GM13976 (cell line): ENCODE results near the gene CSNK1D.
"Not testable (repeated sequence)": the region's sequence is repeated elsewhere in the genome, so short reads cannot be mapped to it uniquely, and the experiment has no call there.

Source experiments
- DNase-seq: peaks from one replicate; pipeline ENCODE4 v3.0.0; 2012; ENCODE audit warnings: low spot score
- CTCF ChIP-seq: IDR thresholded peaks from 2 replicates; pipeline ENCODE4 v1.5.1; 2012; ENCODE audit warnings: borderline replicate concordance, mild to moderate bottlenecking; ENCODE audit not compliant: insufficient read depth; ENCODE audit errors: extremely low read depth, missing control alignments, control extremely low read depth
- in situ Hi-C: fragments of 300-500 bp; cut with MboI; formaldehyde crosslinking; loops from one replicate; pipeline ENCODE4 v1.12.0; 2022; ENCODE audit warnings: low sequenced_read_pairs, mixed read lengths, inconsistent platforms; ENCODE audit not compliant: unreplicated experiment

The CSNK1D gene

GRCh38 chr17:82255402-82255972 lies 18.0 kb downstream of the CSNK1D start:
- no peak for TF ChIP-seq CTCF
- in situ Hi-C loops, result no loop called here
- DNase-seq, result no peak

GRCh38 chr17:82254746-82255145 lies 18.8 kb downstream of the CSNK1D start:
- in situ Hi-C loops, DNase-seq: not testable (repeated sequence)

GRCh38 chr17:82254096-82254495 lies 19.4 kb downstream of the CSNK1D start:
- in situ Hi-C loops, DNase-seq: not testable (repeated sequence)

GRCh38 chr17:82253179-82253544 lies 20.3 kb downstream of the CSNK1D start:
- in situ Hi-C loops, result no loop called here
- TF ChIP-seq CTCF, result no peak
- no peak for DNase-seq

- in situ Hi-C loops, result no loop called here
- TF ChIP-seq CTCF, result no peak
- no peak for DNase-seq
Observed at GRCh38 chr17:82252511-82253178, 20.9 kb downstream of the CSNK1D start.

- in situ Hi-C loops, result no loop called here
- TF ChIP-seq CTCF, result no peak
- DNase-seq, result no peak
Observed at GRCh38 chr17:82250868-82251500, 22.5 kb downstream of the CSNK1D start.

- DNase-seq, result no peak
- in situ Hi-C loops, result no loop called here
- TF ChIP-seq CTCF, result no peak
Observed at GRCh38 chr17:82249896-82250581, 23.5 kb downstream of the CSNK1D start.
